HepG2 (cell line): Measurements from ENCODE around the gene DIAPH3. TPM values are rescaled to one million over a fixed set of nuclear protein-coding genes. Genes with fewer than 3 reads are reported as not detected.

Source experiments
- ATAC-seq: fragments of 200-7000 bp; cut with Tn5 transposase; 3 replicates; pipeline ENCODE4 v1.9.1; 2020; ENCODE audit warnings: mild to moderate bottlenecking, moderate library complexity
- BruUV-seq: library from RNA; stranded (reverse); fragments of 400-500 nt; replicated peaks from 2 replicates; lab custom pipeline; 2021; lab: Mats Ljungman, UMichigan
- CTCF ChIA-PET: fragments of 300-600 bp; formaldehyde crosslinking; extraction: SDS; loops from one replicate; lab custom pipeline; 2021; ENCODE audit warnings: low total read pairs, inconsistent platforms, low intra/inter-chr PET ratio; lab: Yijun Ruan, JAX
- POLR2A ChIA-PET: fragments of 350-600 bp; sonication (Branson Sonifier 250); formaldehyde crosslinking; loops from one replicate; lab custom pipeline; 2020; ENCODE audit warnings: antibody characterized with exemption, inconsistent platforms; lab: Yijun Ruan, JAX
- DNase-seq: peaks from one replicate; pipeline ENCODE4 v3.0.0-alpha.2; 2015; ENCODE audit warnings: low spot score
- FAIRE-seq: peaks from 3 replicates; lab custom pipeline; 2011; peaks lifted over from hg19 to GRCh38; lab: Jason Lieb, UNC
- H2AFZ ChIP-seq: one replicate; pipeline ENCODE4 v1.6.1; 2011; ENCODE audit warnings: low read length, inconsistent platforms
- H3K27ac ChIP-seq: fragments of 300-600 bp; 3 replicates; pipeline ENCODE4 v1.8.0; 2011; ENCODE audit warnings: mixed run types, mild to moderate bottlenecking, mixed read lengths, low read length, inconsistent platforms; ENCODE audit not compliant: insufficient read depth; ENCODE audit errors: extremely low read length
- H3K27me3 ChIP-seq, 2 experiments: fragments of 200-600 bp in 1 of 2; 2 replicates in 1 of 2; 3 replicates in 1 of 2; pipeline versions ENCODE4 v1.6.0 to v1.8.0; 2011; ENCODE audit warnings: low read length in 2 of 2, mild to moderate bottlenecking in 2 of 2, moderate library complexity in 2 of 2, inconsistent platforms in 1 of 2; ENCODE audit not compliant: insufficient read depth in 2 of 2, control insufficient read depth in 1 of 2
- H3K36me3 ChIP-seq, 2 experiments: fragments of 200-600 bp in 1 of 2; replicated peaks in 1 of 2; 2 replicates in 1 of 2; 3 replicates in 1 of 2; pipeline versions ENCODE4 v1.5.1 to v1.8.0; 2011; ENCODE audit warnings: low read length in 2 of 2, inconsistent platforms in 1 of 2; ENCODE audit not compliant: insufficient read depth in 2 of 2, control insufficient read depth in 1 of 2
- H3K4me1 ChIP-seq: 2 replicates; pipeline ENCODE4 v1.5.1; 2012; ENCODE audit warnings: low read length, inconsistent platforms; ENCODE audit not compliant: insufficient read depth
- H3K4me2 ChIP-seq: 2 replicates; pipeline ENCODE4 v1.6.0; 2011; ENCODE audit warnings: low read depth, low read length, inconsistent platforms
- H3K4me3 ChIP-seq, 3 experiments: fragments of 200-600 bp in 1 of 3; sonication (generic), shearing (Covaris generic) in 1 of 3; replicated peaks in 1 of 3; 2 replicates each; pipeline ENCODE4 v1.5.1; 2011 to 2016; ENCODE audit warnings: low read length in 3 of 3, inconsistent platforms in 2 of 3, low read depth in 2 of 3, mild to moderate bottlenecking in 2 of 3, control low read depth in 1 of 3, mixed read lengths in 1 of 3; ENCODE audit not compliant: insufficient read depth in 1 of 3
- H3K79me2 ChIP-seq: one replicate; pipeline ENCODE4 v1.6.1; 2011; ENCODE audit warnings: low read length, inconsistent platforms; ENCODE audit not compliant: insufficient read depth
- H3K9ac ChIP-seq: 2 replicates; pipeline ENCODE4 v1.6.0; 2011; ENCODE audit warnings: mild to moderate bottlenecking, low read depth, low read length, inconsistent platforms; ENCODE audit not compliant: insufficient read depth
- H3K9me3 ChIP-seq: 2 replicates; pipeline ENCODE4 v1.5.1; 2012; ENCODE audit warnings: mild to moderate bottlenecking, low read length
- H4K20me1 ChIP-seq: 2 replicates; pipeline ENCODE4 v1.6.0; 2011; ENCODE audit warnings: inconsistent platforms, mild to moderate bottlenecking, low read length, moderate library complexity; ENCODE audit not compliant: insufficient read depth
- AGO2 ChIP-seq: fragments of 200-400 bp; formaldehyde crosslinking; optimal IDR thresholded peaks from 2 replicates; pipeline ENCODE3; 2017; ENCODE audit warnings: mild to moderate bottlenecking, low read depth, low read length, moderate library complexity
- CAMTA2 ChIP-seq: sonication (generic); formaldehyde crosslinking; IDR thresholded peaks from 2 replicates; pipeline ENCODE4 v1.4.0; 2020; ENCODE audit warnings: mild to moderate bottlenecking, missing genetic modification reagents, borderline replicate concordance
- DR1 ChIP-seq: sonication (generic); formaldehyde crosslinking; IDR thresholded peaks from 2 replicates; pipeline ENCODE4 v1.8.0; 2021; ENCODE audit warnings: mild to moderate bottlenecking, missing genetic modification reagents, inconsistent platforms
- GABPB1 ChIP-seq: IDR thresholded peaks from 2 replicates; pipeline ENCODE4 v1.6.1; 2016; ENCODE audit warnings: mild to moderate bottlenecking, missing genetic modification reagents, moderate library complexity, missing compliant biosample characterization
- HCFC1 ChIP-seq: fragments of 150-350 bp; IDR thresholded peaks from 2 replicates; pipeline ENCODE4 v1.6.1; 2014; ENCODE audit warnings: low read depth, low read length
- NCOA5 ChIP-seq: sonication (generic); formaldehyde crosslinking; IDR thresholded peaks from 2 replicates; pipeline ENCODE4 v1.4.0; 2020; ENCODE audit warnings: missing genetic modification reagents
- SIN3B ChIP-seq: fragments of 150-350 bp; IDR thresholded peaks from 2 replicates; pipeline ENCODE4 v1.6.1; 2014; ENCODE audit warnings: low read length
- ZBTB7A ChIP-seq: sonication (generic); formaldehyde crosslinking; IDR thresholded peaks from 2 replicates; pipeline ENCODE4 v1.8.0; 2022; ENCODE audit warnings: mild to moderate bottlenecking, missing genetic modification reagents
- ZNF343 ChIP-seq: sonication (generic); formaldehyde crosslinking; IDR thresholded peaks from 2 replicates; pipeline ENCODE4 v1.4.0; 2020; ENCODE audit warnings: mild to moderate bottlenecking, missing genetic modification reagents
- ZNF510 ChIP-seq: sonication (generic); formaldehyde crosslinking; IDR thresholded peaks from 2 replicates; pipeline ENCODE4 v1.4.0; 2020; ENCODE audit warnings: low read depth, mild to moderate bottlenecking, missing genetic modification reagents
- ZNF775 ChIP-seq: sonication (generic); formaldehyde crosslinking; IDR thresholded peaks from 2 replicates; pipeline ENCODE4 v1.4.0; 2020; ENCODE audit warnings: missing genetic modification reagents, mild to moderate bottlenecking, moderate library complexity, borderline replicate concordance
- in situ Hi-C: cut with HindIII; loops from 2 replicates; pipeline ENCODE4 v1.10.0; 2017; ENCODE audit warnings: low pct_unique_long_range_greater_than_20kb; ENCODE audit not compliant: extremely low pct_ligation_motif_present
- intact Hi-C: fragments of 100-400 bp; cut with micrococcal nuclease; formaldehyde crosslinking; loops from one replicate; pipeline ENCODE4 v1.10.0; 2022; ENCODE audit not compliant: unreplicated experiment
- polyA plus RNA-seq, 8 experiments: library from polyadenylated mRNA; depleted of rRNA in 3 of 8; stranded (reverse) in 7 of 8; unstranded in 1 of 8; fragments of >200 nt; fragmentation: Illumina TruSeq in 4 of 8; extraction: Trizol in 4 of 8; gene quantifications; 2 replicates each; pipeline versions ENCODE4 v1.2.1 to v1.2.3, GENCODE V29; 2011 to 2016; ENCODE audit warnings: low read depth in 4 of 8, missing spikeins in 1 of 8, mixed read lengths in 1 of 8; ENCODE audit not compliant: insufficient read depth in 1 of 8
- total RNA-seq, 5 experiments: library from RNA; depleted of rRNA; stranded (reverse); fragments of >200 nt; fragmentation: Illumina TruSeq; extraction: Trizol; gene quantifications; 2 replicates each; pipeline ENCODE4 v1.2.3, GENCODE V29; 2016; ENCODE audit warnings: low read depth in 1 of 5
- TF ChIP-seq, protein P1 (sequence below): sonication (generic); formaldehyde crosslinking; IDR thresholded peaks from 2 replicates; pipeline ENCODE4 v1.4.0; 2020; ENCODE audit warnings: missing genetic modification reagents
- TF ChIP-seq, protein P2 (sequence below): sonication (generic); formaldehyde crosslinking; IDR thresholded peaks from 2 replicates; pipeline ENCODE4 v1.4.0; 2020; ENCODE audit warnings: missing genetic modification reagents
- TF ChIP-seq, protein P3 (sequence below): IDR thresholded peaks from 2 replicates; pipeline ENCODE4 v1.6.1; 2012; ENCODE audit warnings: inconsistent platforms

Gene DIAPH3
- total and polyA plus RNA-seq, 2 of the 13 experiments (the other 11 are each of a cell fraction or from before 2014, with no cell fraction given), result 4.0 to 9.3 TPM

DNA sequence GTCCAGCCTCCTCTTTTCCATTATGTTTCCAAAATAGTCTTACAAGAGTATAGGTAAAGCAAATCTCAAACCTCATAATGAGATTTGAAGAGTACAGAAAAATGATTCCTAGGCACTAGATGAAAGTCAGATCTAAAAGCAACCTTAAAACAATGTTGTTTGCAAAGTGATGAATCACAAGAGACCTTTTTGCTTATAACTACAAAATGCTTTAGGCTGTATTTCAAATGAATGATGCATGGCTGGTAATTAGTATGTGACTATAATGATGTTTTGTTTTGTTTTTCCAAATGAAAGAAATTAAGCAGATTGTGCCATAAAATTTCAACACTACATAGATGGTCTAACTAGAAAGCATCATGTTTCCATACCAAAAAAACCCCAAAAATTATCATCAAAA is 272.7 kb downstream of the DIAPH3 start:
- ATAC-seq (no peak), FAIRE-seq (peak; percentile 18), DNase-seq (no peak)
- in situ Hi-C loops (no loop called here), intact Hi-C loops (no loop called here)
- CTCF ChIA-PET, result no interaction called here
- H3K36me3 ChIP-seq, result no peaks in the 10 kb centered on the region
- no peak overlapping the region for H3K4me3 ChIP-seq
- no peaks in the 10 kb centered on the region for H3K79me2 ChIP-seq
- H3K4me2 ChIP-seq, result no peak overlapping the region
- no peaks in the 10 kb centered on the region for H3K4me1 ChIP-seq
- no peaks in the 10 kb centered on the region for H3K27me3 ChIP-seq
- BruUV-seq, result no TSS peak
- no peak overlapping the region for H2AFZ ChIP-seq
- POLR2A ChIA-PET, result no interaction called here
- no peaks in the 10 kb centered on the region for H4K20me1 ChIP-seq
- H3K27ac ChIP-seq, result no peak overlapping the region
- no peaks in the 10 kb centered on the region for H3K9me3 ChIP-seq
- no peak overlapping the region for H3K9ac ChIP-seq
- TF ChIP-seq ZBTB7A (CRISPR knock-in tag), result no peak
- no peak for TF ChIP-seq SIN3B
- TF ChIP-seq, protein P1, sequence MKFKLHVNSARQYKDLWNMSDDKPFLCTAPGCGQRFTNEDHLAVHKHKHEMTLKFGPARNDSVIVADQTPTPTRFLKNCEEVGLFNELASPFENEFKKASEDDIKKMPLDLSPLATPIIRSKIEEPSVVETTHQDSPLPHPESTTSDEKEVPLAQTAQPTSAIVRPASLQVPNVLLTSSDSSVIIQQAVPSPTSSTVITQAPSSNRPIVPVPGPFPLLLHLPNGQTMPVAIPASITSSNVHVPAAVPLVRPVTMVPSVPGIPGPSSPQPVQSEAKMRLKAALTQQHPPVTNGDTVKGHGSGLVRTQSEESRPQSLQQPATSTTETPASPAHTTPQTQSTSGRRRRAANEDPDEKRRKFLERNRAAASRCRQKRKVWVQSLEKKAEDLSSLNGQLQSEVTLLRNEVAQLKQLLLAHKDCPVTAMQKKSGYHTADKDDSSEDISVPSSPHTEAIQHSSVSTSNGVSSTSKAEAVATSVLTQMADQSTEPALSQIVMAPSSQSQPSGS, result no peak
- no peak for TF ChIP-seq NCOA5 (CRISPR knock-in tag)
- no peak for TF ChIP-seq ZNF775 (CRISPR knock-in tag)
- no peak for TF ChIP-seq DR1 (CRISPR knock-in tag)
- TF ChIP-seq GABPB1 (CRISPR knock-in tag), result no peak
- no peak for TF ChIP-seq HCFC1
- no peak for TF ChIP-seq ZNF343 (CRISPR knock-in tag)
- TF ChIP-seq AGO2, result no peak
- TF ChIP-seq, protein P2, sequence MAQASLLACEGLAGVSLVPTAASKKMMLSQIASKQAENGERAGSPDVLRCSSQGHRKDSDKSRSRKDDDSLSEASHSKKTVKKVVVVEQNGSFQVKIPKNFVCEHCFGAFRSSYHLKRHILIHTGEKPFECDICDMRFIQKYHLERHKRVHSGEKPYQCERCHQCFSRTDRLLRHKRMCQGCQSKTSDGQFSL (CRISPR knock-in tag), result no peak
- TF ChIP-seq CAMTA2 (CRISPR knock-in tag), result no peak
- TF ChIP-seq ZNF510 (CRISPR knock-in tag), result no peak
- TF ChIP-seq, protein P3, sequence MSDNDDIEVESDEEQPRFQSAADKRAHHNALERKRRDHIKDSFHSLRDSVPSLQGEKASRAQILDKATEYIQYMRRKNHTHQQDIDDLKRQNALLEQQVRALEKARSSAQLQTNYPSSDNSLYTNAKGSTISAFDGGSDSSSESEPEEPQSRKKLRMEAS, result no peak
